ENCODE measurements around the gene NCBP3. TPM values are rescaled to one million over a fixed set of nuclear protein-coding genes. Genes with fewer than 3 reads are reported as not detected.

Gene NCBP3
- total and polyA plus RNA-seq, 8 donors, result 13.7 to 34.2 (median 15.4) TPM

- intact Hi-C loops (cut with DNase I), result loop anchor here in 2 of 3 donors (10.0 kb wide), 1 partner anchor 92 kb away; no protein-coding TSS in a partner anchor
- FAIRE-seq, result no peak
Observed at GRCh38 chr17:3827124-3827773, 18.8 kb downstream of the NCBP3 start.

GRCh38 chr17:3826191-3826590 is 19.9 kb downstream of the NCBP3 start:
- WGBS, 2 donors, result 80 to 88% methylated on average over 4 of the region's 4 CpGs
- H3K27ac ChIP-seq, result no peak overlapping the region
- no peak for FAIRE-seq
- no peak for ATAC-seq
- DNase-seq, result no peak
- TF ChIP-seq CTCF (IDR thresholded peaks at IDR 0.05), result no peak
- intact Hi-C loops (cut with DNase I), result loop anchor here in 2 of 3 donors (10.0 kb wide), 1 partner anchor 91 kb away; no protein-coding TSS in a partner anchor
- no peaks in the 10 kb centered on the region for H3K4me1 ChIP-seq
- no peak overlapping the region for H3K4me3 ChIP-seq
- peaks cover 0 to 47% (median 5%) of the 10 kb centered on the region in 3 donors for H3K36me3 ChIP-seq
- H3K27me3 ChIP-seq, result no peaks in the 10 kb centered on the region
- no peaks in the 10 kb centered on the region for H3K9me3 ChIP-seq

More at GRCh38 chr17:3827124-3827773, 18.8 kb downstream of the NCBP3 start:
- no peak overlapping the region for H3K27ac ChIP-seq
- H3K9me3 ChIP-seq, result no peaks in the 10 kb centered on the region
- ATAC-seq (peak; percentile 56 to 85 (median 70)), DNase-seq (peak in 3 of 6 donors; percentile 26 to 65 (median 59))
- no peaks in the 10 kb centered on the region for H3K4me1 ChIP-seq
- no peak overlapping the region for H3K4me3 ChIP-seq
- H3K36me3 ChIP-seq, result peaks cover 0 to 37% (median 5%) of the 10 kb centered on the region in 3 donors
- 50 to 53% methylated on average over 6 of the region's 6 CpGs for WGBS, 2 donors
- no peaks in the 10 kb centered on the region for H3K27me3 ChIP-seq
- peak; percentile 12 to 54 (median 40) for TF ChIP-seq CTCF (IDR thresholded peaks at IDR 0.05)

GRCh38 chr17:3821101-3821500 is 24.9 kb downstream of the NCBP3 start:
- FAIRE-seq, result no peak
- ATAC-seq, result no peak
- 69 to 78% methylated on average over 9 of the region's 9 CpGs for WGBS, 2 donors
- H3K4me1 ChIP-seq, result no peaks in the 10 kb centered on the region
- H3K27me3 ChIP-seq, result no peaks in the 10 kb centered on the region
- H3K36me3 ChIP-seq, result peaks cover 0 to 75% (median 4%) of the 10 kb centered on the region in 3 donors
- H3K9me3 ChIP-seq, result no peaks in the 10 kb centered on the region
- no peak for DNase-seq
- intact Hi-C loops (cut with DNase I), result loop anchor here in 2 of 3 donors (10.0 kb wide), 1 partner anchor 86 kb away; no protein-coding TSS in a partner anchor
- TF ChIP-seq CTCF (IDR thresholded peaks at IDR 0.05), result no peak
- no peak overlapping the region for H3K27ac ChIP-seq
- no peak overlapping the region for H3K4me3 ChIP-seq

- intact Hi-C loops (cut with DNase I), result no loop called here
- WGBS, 2 donors, result 88% methylated on average over 6 of the region's 6 CpGs
- FAIRE-seq (no peak), DNase-seq (no peak), ATAC-seq (peak in 2 of 4 donors; percentile 66 to 74)
- Histone ChIP-seq H3K4me3 (no peak overlapping the region), H3K9me3 (no peaks in the 10 kb centered on the region), H3K27me3 (no peaks in the 10 kb centered on the region), H3K27ac (no peak overlapping the region), H3K4me1 (no peaks in the 10 kb centered on the region), H3K36me3 (peaks cover 0 to 75% (median 4%) of the 10 kb centered on the region in 3 donors)
- no peak for TF ChIP-seq CTCF (IDR thresholded peaks at IDR 0.05)
Observed at GRCh38 chr17:3818786-3819185, 27.3 kb downstream of the NCBP3 start.
